GM23338 (cell line): ENCODE results near the gene FAM174C.

Experiments used
- EZH2 ChIP-seq: fragments of 200-600 bp; sonication (generic); IDR thresholded peaks from one replicate; pipeline ENCODE4 v1.8.0; 2017; ENCODE audit warnings: antibody characterized with exemption, mild to moderate bottlenecking, low read depth; ENCODE audit not compliant: unreplicated experiment
- POLR2AphosphoS5 ChIP-seq: IDR thresholded peaks from 2 replicates; pipeline ENCODE4 v1.6.1; 2016; ENCODE audit warnings: antibody characterized with exemption, low read depth

DNA sequence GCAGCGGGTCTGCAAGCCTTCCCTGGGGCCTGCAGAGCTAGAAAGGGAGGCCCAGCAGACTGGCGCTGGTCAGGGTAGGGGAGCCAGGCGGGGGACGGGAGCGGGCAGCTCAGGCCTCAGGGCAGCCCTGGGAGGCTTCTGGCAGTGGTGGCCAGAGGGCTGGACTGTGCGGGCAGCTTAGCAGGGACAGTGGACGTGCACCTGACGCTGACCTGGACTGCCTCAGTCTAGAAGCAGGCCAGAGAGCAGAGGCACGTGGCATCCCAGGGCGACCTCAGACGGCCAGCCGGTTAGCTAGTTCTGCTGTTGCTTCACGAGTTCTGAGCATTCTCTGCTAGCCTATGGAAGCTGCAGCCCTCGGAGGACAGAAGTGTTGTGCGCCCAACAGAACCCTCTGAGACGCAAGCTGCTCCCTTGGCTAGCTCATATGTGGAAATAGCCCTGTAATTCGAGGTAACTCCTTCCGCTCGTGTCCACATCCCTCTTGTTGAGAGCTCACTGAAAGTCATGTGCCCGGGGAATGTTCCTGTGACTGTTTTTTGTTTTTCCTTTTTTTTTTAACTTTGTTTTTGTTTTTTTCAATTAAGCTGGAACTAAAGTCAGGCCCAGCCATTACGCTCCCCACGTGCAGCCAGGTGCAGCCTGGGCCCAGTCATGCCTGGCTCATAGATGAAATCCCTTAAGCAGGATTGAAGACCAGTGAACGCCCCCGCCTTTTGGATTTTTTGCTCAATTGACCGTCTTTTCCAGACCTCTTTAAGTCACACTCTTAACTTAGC lies 1.9 kb upstream of the FAM174C start:
- TF ChIP-seq POLR2AphosphoS5: peak; percentile 52
- TF ChIP-seq EZH2: no peak
